ENCODE measurements around the gene WIPF2.
"Not testable (repeated sequence)": the region's sequence is repeated elsewhere in the genome, so short reads cannot be mapped to it uniquely, and the experiment has no call there.

Gene WIPF2

DNA sequence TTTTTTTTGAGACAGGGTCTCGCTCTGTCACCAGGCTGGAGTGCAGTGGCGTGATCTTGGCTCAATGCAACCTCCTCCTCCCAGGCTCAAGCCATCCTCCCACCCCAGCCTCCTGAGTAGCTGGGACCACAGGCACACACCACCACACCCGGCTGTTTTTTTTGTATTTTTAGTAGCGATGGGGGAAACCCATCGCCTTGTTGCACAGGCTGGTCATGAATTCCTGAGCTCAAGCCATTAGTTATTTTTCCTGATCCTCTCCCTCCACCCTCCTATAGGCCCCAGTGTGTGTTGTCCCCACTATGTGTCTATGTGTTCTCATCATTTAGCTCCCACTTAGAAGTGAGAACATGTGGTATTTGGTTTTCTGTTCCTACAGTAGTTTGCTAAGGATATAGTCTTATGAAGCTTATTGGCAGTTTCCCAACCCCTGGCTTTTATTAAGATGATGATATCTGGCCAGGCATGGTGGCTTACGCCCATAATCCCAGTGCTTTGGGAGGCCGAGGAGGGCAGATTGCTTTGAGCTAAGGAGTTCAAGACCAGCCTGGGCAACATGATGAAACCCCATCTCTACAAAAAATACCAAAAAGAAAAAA, 80.2 kb downstream of the WIPF2 start:
- DNase-seq, result not testable (repeated sequence)

DNA sequence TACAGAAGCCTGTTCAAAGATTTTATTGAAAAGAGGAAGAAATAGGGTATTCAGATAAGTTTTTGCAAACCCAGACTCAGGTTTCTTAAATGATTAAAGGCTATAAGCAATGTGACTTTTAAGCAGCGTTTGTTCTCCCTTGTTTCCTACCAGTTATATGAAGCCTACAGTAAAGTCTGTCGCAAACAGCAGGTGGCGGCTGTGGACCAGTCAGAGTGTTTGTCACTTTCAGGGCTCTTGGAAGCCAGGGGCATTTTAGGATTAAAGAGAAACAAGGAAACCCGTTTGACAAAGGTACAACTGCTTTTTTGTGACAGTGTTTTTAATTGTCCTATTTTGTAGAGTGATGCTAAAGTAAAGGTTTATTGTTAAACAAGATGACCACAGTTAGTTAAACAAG, 82.2 kb downstream of the WIPF2 start:
- no peak for DNase-seq

DNA sequence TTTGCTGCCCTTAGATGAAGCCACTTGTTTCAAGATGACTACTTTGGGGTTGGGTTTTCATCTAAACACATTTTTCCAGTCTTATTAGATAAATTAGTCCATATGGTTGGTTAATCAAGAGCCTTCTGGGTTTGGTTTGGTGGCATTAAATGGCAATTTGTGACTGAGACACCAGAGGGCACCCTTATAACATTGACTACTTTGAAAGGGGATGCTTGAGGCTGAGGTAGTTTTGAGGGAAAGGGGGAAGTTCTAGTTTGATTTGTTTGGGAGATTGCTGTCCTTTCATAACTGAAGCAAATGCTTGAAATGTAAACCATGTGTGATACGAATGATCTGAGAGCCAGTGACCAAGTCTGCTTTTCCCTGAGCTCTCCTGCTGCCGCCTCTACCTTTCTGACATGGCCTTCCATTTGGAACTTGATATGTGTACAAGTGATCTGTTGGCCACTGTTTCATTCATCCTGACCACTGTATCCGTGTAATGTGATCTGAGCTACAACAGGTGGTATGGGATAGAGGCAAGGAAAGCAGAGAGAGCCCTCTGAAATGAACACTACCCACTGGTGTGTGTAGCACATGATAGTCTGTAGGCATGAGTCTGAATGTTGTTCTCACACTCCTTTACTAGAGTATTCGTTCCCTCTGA, 84.0 kb downstream of the WIPF2 start:
- DNase-seq, result no peak

DNA sequence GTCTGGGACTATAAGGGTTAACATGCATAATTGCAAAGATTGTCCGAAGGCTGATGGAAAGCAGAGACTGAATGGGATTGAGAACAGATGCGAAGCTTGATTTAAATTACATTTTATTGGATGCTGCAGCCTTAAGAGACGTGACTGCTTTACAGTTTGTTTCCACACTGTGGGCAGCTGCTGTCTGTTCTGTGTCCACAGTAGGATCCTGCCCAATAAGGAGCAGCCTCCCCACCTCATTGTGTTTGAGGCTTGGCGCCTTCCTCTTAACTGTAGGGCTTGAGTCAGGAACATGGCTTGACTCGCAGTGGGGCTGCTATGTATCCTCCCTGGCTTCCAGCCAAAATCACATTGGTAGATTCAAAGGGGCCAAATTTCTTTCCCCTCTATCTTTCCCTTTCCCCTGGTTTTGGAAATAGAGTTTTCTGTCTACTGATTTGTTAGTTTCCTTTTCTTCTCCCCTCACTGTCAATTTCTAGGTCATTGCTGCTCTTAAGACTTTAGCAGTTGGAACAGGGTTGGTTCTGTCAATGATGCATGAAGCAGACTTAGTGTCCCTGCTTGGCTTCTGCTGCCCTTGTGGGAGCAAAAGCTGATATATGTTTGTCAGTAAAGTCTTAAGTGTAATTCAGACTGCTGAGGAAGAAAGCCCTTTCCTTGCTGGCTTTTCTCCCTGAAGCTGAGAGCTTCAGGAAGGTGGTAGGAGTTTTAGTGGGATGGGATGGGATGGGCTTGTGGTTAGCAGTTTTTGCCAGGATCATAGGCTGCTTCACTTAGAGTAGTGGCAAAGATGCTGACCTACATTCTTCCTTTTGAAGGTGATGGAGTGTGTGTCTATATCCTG, 84.8 kb downstream of the WIPF2 start:
- DNase-seq, result peak; percentile 98

DNA sequence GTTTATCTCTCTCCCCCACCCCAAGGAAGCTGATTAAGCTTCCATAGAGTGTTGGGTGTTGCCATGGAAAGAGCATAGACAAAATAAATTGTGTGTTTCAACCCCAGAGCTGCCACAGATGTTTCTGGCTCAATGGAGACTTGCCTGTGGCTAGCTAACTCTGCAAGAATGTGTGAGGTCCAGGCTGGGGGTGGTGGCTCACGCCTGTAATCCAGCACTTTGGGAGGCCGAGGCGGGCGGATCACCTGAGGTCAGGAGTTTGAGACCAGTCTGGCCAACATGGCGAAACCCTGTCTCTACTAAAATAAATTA, 85.4 kb downstream of the WIPF2 start:
- DNase-seq, result not testable (repeated sequence)

DNA sequence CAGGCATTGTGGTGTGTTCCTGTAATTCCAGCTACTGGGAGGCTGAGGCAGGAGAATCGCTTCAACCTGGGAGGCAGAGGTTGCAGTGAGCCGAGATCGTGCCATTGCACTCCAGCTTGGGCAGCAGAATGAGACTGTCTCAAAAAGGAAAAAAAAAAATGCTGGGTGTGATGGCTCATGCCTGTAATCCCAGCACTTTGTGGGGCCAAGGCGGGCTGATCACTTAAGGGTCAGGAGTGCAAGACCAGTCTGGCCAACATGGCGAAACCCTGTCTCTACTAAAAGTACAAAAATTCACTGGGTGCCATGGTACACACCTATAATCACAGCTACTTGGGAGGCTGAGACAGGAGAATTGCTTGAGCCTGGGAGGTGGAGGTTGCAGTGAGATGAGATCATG, 85.8 kb downstream of the WIPF2 start:
- DNase-seq, result not testable (repeated sequence)

DNA sequence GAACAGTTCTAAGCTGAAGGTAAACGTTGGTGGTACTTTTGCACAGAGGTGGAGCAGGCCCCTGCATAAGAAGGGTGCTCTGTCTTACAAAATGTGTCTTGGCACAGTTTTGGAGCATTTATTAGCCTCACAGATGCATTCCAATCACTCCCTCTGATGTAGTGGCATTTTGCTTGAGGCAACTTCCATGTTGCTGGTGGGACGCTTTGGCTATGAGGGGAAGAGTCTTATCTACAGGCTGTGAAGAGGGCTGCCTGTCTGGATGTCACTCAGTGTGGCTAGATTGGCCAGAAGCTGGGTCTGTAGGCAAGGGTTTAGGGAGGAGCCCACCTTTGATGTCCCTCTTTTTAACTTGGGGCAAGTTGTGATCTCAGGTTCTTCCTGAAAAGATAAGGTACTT, 87.3 kb downstream of the WIPF2 start:
- DNase-seq, result no peak

DNA sequence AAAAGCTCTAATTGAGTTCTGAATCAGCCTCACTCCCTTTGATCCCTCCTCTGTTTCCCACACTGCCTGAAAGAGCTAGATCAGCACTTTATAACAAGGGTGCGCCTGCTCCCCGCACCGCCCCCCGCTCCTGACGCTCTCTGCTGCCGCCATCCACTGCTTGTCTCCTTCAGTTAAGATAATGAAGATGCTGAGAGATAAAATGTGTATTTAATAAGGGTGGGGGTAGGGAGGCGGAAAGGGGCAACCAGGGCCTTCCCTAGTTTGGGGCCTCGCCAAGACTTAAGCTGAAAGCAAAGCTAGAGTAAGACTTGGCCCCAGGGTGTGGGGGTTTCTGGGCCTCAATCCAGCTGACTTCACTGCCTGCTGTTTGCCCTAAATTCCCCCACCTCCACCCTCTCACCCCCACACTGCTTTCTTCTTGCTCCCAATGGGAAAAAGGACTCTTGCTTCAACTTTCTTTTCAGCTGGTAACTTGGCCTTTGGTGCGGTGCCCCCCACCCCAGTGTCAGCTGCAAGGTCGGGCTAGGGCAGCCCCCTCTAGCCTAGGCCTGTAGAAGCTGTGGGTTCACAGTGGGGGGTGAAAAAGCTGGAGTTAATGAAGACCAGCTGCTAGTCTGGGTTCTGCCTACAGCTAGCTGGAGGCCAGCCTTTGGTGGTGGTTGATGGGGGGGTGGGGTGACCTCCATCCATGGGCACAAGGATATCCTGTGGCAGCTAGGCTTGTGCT, 88.1 kb downstream of the WIPF2 start:
- DNase-seq, result peak; percentile 52

DNA sequence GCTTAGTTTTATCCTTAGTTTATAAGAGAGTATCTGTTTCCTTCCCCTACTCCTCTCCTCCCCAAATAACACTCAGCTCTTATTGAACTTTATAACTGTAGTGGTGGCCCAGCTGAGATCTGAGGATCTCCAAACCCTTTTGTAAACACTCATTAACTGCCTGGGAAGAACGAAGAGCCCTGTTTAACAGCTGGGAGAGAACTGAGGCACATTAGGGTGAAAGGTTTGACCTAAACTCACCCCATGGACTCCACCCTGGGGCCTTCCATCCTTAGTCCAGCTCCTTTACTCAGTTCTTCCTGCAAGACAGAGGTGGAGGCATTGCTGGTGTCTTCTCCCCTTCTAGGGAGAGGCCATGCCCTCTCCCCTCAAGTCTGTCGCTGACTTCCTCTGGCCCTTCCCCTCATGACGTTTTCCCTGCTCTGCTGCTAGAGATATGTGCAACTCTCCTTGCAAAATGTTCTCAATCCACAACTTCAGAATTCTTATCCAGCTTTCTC, 88.7 kb downstream of the WIPF2 start:
- DNase-seq, result no peak

DNA sequence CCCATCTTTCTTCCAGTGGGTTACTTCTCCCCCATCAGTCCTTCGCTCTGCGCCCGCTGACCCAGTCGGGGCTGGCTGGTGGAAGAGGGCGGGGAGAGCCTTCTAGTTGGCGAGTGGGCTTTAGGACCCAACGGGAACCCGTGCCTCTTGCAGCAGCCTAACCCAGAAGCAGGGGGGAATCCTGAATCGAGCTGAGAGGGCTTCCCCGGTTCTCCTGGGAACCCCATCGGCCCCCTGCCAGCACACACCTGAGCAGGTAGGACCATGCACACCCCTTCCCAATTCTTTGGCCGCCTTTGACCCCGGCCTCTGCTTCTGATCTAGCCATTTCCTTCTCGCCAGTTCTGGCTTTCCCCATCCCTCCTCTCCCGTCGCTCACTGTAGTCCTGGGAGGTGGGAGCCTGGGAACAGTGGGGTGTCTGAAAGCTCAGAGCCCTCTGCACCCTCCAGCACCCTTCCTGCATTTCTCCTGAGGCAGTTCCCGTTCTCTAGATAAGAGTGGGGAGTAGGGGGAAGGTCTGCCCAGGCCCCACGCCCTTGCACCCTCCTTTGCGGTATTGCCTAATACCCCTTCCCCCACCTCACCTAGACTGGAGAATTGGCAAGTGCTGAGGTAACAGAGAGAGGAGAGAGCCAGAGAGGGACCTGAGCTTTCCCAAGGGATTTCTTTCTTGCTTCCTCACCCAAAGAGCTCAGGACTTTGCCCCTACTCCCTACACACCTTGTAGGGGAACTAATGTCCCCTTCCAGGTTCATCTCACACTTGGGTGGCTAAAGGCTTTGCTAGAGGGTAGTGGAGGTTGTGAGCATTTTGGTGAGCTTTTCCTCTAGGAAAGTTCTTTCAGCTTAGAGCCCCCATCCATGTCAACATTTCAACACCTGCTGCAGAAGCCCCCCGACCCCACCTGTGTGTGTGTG, 90.2 kb downstream of the WIPF2 start, which contains the start of gene RARA:
Gene RARA, plus strand, starts transcription at position 150 of the 918 bp plus-strand sequence. CDS start 22,039 bp downstream, outside the sequence.
- DNase-seq, result peak; percentile 60

DNA sequence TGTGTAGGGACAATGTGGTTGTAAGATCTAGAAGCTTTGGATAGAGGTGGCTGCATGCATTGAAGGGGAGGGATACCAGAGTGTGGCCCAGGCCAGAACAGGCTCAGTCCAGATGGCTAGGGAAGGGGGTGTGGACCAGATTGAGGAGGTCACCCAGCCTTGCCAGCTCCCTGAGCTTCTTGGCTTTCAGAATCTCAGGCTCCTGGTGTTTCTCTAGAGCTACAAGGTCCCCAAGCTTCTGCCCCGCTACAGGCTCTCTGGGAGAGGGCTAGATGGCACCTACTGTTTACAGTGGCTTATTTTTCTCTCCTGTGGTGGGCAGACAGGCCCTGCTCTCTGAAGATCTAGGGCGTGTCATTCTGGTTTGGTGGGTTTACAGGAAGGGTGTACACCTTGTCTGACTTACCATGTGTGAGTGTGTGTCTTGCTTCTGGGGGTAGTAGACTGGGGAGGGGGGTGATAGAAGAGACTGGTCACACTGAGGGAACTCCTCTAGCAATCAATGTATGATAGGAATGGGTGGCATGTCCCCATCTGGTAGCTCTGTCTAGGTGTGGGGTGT, 90.9 kb downstream of the WIPF2 start:
- no peak for DNase-seq

DNA sequence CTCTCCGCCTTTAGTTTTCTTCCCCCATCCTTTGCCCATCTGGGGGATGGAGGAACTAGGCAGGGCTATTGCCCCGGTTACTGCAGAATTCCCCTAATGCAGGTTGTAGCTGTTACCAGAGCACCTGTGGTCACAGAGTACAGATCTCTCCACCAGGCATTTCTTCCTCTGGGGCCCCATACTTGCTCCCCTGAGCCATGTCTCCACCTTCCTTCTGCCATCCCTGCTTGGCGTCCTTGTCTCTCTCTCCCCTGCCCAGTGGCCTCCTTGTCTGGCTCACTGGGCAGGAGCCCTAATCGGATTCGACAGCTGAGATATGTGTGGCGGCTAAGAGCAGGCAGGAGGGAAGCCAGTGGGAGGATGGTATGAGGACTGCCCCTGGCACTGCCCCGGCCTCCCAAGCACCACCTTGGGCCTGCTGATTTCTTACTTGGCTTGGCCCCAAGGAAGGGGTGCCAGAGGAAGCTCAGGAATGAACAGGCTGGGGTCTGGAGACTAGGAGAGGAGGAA, 91.8 kb downstream of the WIPF2 start:
- DNase-seq, result peak; percentile 59

DNA sequence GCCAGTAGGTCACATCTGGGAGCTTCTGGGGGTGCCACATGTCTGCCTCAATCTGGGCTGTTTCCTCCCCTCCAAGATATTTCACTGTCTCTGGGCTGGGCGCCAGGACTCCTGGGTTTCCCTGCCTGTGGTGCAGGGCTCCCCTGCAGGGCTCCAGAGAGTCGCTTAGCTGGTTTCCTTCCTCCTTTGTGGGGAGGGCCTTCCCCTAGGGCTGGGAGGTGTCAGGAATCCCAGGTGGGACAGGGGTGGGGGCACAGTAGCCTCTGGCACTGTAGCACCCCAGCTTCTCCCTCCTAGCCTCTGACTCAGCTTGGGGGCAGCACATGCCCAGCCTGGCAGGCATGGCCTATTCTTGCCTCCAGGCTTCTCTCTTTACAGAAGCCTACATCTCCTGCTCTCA, 92.5 kb downstream of the WIPF2 start:
- DNase-seq, result peak; percentile 81

DNA sequence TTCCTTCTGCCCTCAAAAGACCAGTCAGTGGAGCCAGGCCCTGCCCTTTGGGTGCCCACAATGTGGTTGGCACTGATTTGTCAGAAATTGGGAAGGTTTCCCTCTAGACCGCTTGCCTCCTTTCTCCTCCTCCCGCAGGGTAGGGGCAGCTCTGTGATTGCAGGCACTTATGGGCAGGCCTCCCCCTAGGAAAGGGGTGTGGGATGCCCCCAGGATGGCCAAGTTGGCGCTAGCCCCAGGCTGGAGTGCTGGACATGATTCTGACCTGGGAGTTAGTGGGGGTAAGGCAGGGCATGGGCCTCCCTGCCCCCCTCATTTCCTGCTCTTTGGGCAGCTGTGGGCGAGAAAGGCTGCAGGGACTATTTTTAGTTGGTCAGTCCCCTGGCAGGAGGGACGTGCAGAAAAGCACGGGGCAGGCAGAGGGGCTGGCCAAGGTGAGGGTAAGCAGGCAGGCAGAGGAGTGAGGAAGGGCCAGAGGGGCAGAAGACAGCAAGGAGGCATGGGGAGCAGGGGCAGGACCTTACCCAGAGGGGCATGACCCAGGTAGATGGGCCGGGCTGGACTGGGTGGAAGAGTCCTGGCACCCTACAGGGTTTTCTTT, 93.1 kb downstream of the WIPF2 start:
- DNase-seq, result peak; percentile 65

DNA sequence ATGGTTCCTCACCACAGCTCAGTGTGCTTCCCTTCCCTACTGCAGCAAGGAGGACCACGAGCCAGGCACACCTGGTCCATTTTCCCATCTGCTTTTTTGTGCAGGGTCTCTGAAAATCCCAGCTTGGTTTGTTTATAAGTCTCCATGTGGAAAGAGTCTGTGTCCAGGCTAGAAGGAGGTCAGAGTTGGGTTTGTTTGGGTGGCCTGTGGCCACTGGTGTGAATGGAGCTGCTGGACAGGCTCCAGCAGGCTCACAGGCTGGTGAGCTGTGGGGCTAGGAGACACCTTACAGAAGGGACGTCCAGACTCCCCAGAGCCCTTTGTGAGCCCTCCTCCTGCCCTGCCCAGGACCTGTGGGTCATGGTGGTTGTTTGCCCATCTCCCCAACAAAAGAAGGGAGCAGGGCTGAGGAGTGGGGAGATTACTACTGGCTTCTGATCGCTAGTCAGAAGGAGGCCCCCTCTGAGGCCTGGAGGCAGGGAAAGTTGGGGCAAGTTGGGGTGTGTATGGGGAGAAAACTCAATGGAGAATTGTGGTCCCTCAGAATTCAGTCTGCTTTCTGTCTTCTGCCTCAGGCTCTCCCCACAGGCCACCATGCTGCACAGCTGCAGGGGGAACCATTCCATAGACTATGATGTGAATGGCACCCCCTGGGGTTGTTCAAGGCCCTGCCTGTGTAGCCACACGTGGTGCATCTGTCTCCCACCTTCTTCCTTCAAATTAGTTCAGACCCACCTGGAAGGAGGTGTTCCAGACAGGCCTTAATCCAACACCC, 94.0 kb downstream of the WIPF2 start:
- no peak for DNase-seq

DNA sequence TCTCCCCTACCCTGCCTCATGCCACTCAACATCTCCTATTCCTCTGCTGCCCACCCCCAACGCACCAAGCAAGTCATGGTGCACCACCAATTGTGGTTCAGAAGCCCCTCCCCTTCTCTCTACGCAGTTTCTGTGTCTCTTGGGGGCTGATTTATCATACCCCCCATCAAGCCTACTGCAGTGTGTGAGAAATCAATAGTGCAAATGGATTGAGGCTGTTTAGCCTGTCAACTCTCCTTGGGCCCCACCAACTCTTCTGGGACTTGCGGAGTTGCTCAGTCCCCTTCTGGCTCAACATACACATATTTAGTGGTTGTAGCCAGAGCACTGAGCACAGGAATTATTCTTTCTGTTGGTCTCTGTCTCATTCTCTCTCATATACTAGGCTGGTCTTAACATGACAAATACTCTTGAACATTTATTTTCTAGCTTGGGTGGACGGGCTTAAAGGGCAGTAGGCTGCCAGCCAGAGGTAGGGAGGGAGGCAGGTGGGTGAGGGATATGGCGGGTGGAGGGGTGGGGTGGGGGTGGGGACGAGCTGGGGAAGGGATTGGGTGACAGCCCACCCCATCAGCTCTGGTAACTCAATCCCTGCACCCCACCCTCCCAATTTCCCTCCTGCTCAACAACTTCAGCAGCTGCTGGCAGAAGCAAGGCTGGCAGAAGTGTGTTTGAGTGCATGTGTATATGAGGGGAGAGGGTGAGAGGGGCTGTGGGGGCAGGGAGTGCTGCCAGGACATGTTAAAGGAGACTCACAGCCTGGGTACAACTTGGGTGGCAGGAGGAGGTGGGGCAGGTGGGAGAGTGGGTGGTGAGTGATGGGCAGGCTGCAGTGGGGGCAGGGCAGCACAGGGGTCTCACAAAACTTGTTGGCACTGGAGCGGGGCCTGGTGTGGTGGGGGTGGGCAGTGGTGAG, 94.8 kb downstream of the WIPF2 start:
- DNase-seq, result no peak

DNA sequence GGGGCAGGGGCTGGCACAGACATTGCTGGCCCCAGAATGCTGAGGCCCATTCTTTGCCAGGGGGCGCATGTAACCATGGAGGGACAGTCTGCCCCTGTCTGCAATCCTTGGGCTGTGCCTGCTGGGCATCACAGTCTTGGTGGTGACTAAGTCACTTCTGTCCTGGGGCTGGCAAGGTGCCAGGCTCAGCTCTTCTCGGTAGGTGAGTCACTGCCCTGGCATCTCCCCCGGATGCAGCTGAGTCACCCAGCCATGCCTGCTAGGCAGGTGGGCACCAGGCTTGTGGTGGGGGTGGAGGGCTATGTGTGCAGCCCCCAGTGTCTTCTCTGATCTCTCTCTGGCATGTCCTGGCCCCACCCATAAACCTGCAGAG, 95.5 kb downstream of the WIPF2 start:
- peak; percentile 87 for DNase-seq

DNA sequence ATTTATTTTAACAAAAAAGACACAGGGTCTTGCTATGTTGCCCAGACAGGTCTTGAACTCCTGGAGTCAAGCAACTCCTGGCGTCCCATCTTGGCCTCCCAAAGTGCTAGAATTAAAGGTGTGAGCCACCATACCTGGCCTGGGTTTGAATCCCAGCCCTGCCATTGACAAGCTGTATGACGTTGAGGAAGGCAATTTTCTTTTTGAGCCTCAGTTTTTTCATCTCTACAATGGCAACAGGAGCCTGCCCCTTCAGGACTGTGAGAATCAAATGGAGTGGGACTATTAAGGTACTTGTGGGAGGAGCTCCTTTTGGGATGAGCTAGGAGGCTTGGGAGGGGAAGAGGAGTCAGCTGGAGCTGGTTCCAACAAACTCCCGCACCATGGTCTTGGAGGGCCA, 96.1 kb downstream of the WIPF2 start:
- DNase-seq, result no peak

Measured in NCI-H226 (cell line).